ENCODE data around the gene SIX3.

Gene SIX3

DNA sequence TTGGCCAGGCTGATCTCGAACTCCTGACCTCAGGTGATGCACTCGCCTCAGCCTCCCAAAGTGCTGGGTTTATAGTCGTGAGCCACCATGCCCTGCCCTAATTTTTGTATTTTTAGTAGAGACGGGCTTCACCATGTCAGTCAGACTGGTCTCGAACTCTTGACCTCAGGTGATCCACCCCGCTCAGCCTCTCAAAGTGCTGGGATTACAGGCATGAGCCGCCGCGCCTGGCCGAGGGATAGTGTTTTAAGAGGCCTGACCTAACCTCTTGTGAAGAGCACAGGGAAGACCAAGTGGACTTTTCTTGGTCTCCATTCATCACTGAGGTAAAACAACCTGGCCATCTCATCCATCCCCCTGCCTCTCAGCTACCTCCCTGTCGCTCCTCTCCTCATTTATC, 38.1 kb downstream of the SIX3 start:
- TF ChIP-seq ZBTB7A (IDR thresholded peaks at IDR 0.05; ENCODE audit: low read depth) = no peak
- TF ChIP-seq CREB1 (IDR thresholded peaks at IDR 0.05; ENCODE audit: low read depth) = no peak
- TF ChIP-seq TEAD4 (IDR thresholded peaks at IDR 0.05) = no peak
- no peak for TF ChIP-seq FOXM1 (IDR thresholded peaks at IDR 0.05; ENCODE audit: borderline replicate concordance, low read depth)
- TF ChIP-seq EGR1 (IDR thresholded peaks at IDR 0.05) = no peak
- TF ChIP-seq, protein P1, sequence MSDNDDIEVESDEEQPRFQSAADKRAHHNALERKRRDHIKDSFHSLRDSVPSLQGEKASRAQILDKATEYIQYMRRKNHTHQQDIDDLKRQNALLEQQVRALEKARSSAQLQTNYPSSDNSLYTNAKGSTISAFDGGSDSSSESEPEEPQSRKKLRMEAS (IDR thresholded peaks at IDR 0.05) = no peak

DNA sequence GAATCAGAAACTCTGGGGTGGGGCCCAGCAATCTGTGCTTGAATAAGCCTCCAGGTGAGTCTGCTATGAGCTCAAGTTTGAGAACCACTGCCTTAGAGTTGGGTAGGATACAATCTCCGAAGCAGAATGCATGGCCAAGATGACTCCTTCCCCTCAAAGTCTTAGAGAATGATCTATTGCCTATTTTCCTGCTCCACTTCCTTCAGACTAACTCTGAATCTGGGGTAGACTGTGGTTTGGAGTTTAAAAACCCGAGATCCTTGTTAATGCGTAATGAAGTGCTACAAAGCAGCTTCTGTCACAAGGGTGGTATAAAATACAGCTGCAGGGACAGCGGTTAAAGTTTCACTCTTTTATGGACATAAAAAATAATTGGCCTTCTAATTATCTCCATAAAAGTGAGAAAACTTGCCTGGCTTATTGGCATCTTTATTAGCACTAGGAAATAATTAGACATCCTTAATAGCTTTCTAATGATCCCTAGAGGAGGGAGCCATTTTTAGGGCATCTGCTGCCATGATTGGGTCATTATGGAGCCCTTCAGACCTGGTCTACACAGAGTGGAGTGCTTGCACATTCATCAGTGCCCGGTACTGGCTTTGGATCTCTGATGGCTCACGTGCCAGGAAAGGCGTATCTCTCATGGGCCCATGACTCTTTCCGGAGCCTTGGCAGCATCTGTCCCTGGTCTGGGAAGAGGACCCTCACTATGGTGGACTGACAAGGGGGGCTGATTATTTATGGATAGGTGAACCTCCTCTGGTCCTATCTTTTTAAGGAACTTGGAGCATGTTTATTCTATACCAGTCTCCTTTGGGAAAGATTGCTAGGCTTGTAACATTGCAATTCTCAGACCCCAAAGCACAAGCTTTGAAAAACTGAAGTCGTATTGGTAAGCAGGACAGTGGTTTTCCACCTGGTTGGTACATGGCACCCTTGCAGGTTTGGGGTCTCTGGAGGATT, 39.5 kb downstream of the SIX3 start:
- TF ChIP-seq YY1 (IDR thresholded peaks at IDR 0.05; ENCODE audit: low read depth) (no peak), EGR1 (IDR thresholded peaks at IDR 0.05) (no peak), TAF1 (IDR thresholded peaks at IDR 0.05; ENCODE audit: low read depth) (no peak), ZBTB7A (IDR thresholded peaks at IDR 0.05; ENCODE audit: low read depth) (no peak), EP300 (IDR thresholded peaks at IDR 0.05; ENCODE audit: borderline replicate concordance) (no peak)
- TF ChIP-seq, protein P2, sequence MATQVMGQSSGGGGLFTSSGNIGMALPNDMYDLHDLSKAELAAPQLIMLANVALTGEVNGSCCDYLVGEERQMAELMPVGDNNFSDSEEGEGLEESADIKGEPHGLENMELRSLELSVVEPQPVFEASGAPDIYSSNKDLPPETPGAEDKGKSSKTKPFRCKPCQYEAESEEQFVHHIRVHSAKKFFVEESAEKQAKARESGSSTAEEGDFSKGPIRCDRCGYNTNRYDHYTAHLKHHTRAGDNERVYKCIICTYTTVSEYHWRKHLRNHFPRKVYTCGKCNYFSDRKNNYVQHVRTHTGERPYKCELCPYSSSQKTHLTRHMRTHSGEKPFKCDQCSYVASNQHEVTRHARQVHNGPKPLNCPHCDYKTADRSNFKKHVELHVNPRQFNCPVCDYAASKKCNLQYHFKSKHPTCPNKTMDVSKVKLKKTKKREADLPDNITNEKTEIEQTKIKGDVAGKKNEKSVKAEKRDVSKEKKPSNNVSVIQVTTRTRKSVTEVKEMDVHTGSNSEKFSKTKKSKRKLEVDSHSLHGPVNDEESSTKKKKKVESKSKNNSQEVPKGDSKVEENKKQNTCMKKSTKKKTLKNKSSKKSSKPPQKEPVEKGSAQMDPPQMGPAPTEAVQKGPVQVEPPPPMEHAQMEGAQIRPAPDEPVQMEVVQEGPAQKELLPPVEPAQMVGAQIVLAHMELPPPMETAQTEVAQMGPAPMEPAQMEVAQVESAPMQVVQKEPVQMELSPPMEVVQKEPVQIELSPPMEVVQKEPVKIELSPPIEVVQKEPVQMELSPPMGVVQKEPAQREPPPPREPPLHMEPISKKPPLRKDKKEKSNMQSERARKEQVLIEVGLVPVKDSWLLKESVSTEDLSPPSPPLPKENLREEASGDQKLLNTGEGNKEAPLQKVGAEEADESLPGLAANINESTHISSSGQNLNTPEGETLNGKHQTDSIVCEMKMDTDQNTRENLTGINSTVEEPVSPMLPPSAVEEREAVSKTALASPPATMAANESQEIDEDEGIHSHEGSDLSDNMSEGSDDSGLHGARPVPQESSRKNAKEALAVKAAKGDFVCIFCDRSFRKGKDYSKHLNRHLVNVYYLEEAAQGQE (IDR thresholded peaks at IDR 0.05; ENCODE audit: low read depth) = no peak
- TF ChIP-seq, protein P3, sequence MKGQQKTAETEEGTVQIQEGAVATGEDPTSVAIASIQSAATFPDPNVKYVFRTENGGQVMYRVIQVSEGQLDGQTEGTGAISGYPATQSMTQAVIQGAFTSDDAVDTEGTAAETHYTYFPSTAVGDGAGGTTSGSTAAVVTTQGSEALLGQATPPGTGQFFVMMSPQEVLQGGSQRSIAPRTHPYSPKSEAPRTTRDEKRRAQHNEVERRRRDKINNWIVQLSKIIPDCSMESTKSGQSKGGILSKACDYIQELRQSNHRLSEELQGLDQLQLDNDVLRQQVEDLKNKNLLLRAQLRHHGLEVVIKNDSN (IDR thresholded peaks at IDR 0.05) = no peak
- TF ChIP-seq, protein P1 (IDR thresholded peaks at IDR 0.05) = no peak

DNA sequence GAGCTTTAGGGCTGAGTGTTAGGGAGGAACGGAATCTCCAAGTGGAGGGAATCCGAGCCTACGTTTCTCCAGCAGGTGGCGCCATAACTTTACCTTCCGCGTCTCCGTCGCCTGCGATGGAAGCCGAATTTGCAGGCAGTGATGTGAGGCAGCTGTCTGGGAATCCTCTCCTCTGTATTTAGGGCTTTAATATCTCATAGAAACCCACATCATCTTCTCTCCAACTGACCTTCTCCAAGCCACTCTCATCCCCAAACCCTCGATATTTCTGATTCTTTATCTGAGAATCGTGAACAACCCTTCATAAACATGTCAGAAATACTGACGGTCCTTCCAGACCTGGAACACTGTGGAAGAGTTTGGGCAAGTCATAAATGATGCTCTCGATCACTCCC, 40.2 kb downstream of the SIX3 start:
- TF ChIP-seq RAD21 (IDR thresholded peaks at IDR 0.05; ENCODE audit: low read depth) (peak; percentile 97), EP300 (IDR thresholded peaks at IDR 0.05; ENCODE audit: borderline replicate concordance) (no peak)

DNA sequence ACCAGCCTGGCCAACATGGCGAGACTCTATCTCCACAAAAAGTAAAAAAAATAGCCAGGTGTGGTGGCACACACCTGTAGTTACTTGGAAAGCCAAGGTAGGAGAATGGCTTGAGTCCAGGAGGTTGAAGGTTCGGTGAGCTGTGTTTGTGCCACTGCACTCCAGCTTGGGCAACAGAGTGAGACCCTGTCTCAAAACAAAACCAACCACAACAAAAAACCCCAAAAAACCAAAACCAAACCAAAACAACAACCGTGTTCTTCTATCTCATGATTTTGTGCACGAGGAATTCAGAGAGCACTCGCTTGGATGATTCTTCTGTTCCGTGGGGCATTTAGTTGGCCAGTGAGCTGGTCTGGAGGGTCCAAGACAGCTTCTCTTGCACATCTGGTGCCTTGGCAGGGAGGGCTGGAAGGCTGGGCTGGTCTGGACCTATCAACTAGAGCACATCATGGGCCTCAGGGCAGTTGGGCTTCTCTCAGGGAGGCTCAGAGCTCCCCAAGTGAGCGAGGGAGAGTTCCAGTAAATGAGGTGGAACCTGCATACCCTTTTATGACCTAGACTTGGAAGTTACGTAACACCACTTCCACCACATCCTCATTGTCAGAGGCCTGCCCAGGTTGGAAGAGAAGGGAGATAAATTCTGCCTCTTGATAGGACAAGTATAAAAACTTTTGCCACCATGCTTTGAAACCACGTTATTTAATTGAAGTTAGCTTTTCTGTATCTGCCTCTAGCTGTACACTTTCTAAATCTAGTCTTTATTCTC, 42.5 kb downstream of the SIX3 start:
- TF ChIP-seq TAF1 (IDR thresholded peaks at IDR 0.05; ENCODE audit: low read depth) = no peak
- no peak for TF ChIP-seq ZBTB7A (IDR thresholded peaks at IDR 0.05; ENCODE audit: low read depth)

DNA sequence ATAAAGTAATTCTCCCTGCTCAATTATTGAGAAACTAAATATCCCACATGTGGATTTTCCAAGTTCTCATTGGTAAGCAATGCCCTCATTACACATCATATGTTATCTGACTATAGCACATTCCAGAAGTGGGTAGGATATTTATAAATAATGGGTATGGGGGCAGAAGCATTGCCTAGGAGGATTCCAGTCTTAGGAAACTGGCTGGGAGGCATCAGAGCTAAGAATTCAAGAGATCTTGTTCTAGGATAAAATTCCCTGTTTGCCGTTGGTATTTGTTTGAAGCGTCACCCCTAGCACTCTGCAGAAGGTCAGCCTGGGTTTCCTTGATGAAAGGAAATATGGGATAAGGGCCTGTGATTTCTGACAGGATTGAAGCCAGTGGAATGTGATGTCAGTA, 47.7 kb downstream of the SIX3 start:
- TF ChIP-seq FOXM1 (IDR thresholded peaks at IDR 0.05; ENCODE audit: borderline replicate concordance, low read depth) = no peak
- no peak for TF ChIP-seq CEBPB (IDR thresholded peaks at IDR 0.05)
- TF ChIP-seq, protein P1 (IDR thresholded peaks at IDR 0.05) = no peak
- TF ChIP-seq TAF1 (IDR thresholded peaks at IDR 0.05; ENCODE audit: low read depth) = no peak
- no peak for TF ChIP-seq ZBTB7A (IDR thresholded peaks at IDR 0.05; ENCODE audit: low read depth)
- TF ChIP-seq NFIC (IDR thresholded peaks at IDR 0.05) = no peak
- no peak for TF ChIP-seq RAD21 (IDR thresholded peaks at IDR 0.05; ENCODE audit: low read depth)
- TF ChIP-seq EP300 (IDR thresholded peaks at IDR 0.05; ENCODE audit: borderline replicate concordance) = no peak
- TF ChIP-seq, protein P2 (IDR thresholded peaks at IDR 0.05; ENCODE audit: low read depth) = no peak
- no peak for TF ChIP-seq TCF12 (IDR thresholded peaks at IDR 0.05; ENCODE audit: low read depth)
- TF ChIP-seq YY1 (IDR thresholded peaks at IDR 0.05; ENCODE audit: low read depth) = no peak
- TF ChIP-seq CREB1 (IDR thresholded peaks at IDR 0.05; ENCODE audit: low read depth) = no peak
- TF ChIP-seq, protein P3 (IDR thresholded peaks at IDR 0.05) = no peak
- no peak for TF ChIP-seq TEAD4 (IDR thresholded peaks at IDR 0.05)
- TF ChIP-seq EGR1 (IDR thresholded peaks at IDR 0.05) = no peak

DNA sequence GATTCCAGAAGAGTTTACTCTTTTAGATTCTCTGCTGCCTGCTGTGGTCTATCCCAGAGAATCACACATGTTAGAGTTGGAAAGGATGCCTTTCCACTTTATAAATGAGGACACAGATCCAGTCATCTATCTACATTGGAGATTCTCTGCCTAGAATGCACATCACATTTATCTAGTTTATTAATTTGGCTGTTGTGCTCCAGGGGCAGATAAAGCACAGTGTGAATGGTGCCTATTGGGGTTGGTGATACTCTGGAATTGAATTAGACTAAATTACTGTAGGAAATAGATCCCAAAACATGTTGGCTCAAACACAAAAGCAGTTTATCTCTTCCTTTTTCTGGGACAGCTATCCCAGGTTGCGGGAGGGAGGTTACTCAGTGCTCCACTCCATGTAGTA, 52.9 kb downstream of the SIX3 start:
- TF ChIP-seq ZBTB7A (IDR thresholded peaks at IDR 0.05; ENCODE audit: low read depth) (no peak), TEAD4 (IDR thresholded peaks at IDR 0.05) (no peak), RAD21 (IDR thresholded peaks at IDR 0.05; ENCODE audit: low read depth) (no peak), NFIC (IDR thresholded peaks at IDR 0.05) (no peak), FOXM1 (IDR thresholded peaks at IDR 0.05; ENCODE audit: borderline replicate concordance, low read depth) (no peak), TAF1 (IDR thresholded peaks at IDR 0.05; ENCODE audit: low read depth) (no peak), YY1 (IDR thresholded peaks at IDR 0.05; ENCODE audit: low read depth) (no peak), EGR1 (IDR thresholded peaks at IDR 0.05) (no peak), CREB1 (IDR thresholded peaks at IDR 0.05; ENCODE audit: low read depth) (no peak), TCF12 (IDR thresholded peaks at IDR 0.05; ENCODE audit: low read depth) (no peak), EP300 (IDR thresholded peaks at IDR 0.05; ENCODE audit: borderline replicate concordance) (no peak), CEBPB (IDR thresholded peaks at IDR 0.05) (no peak)
- TF ChIP-seq, protein P3 (IDR thresholded peaks at IDR 0.05) = no peak
- TF ChIP-seq, protein P2 (IDR thresholded peaks at IDR 0.05; ENCODE audit: low read depth) = no peak
- TF ChIP-seq, protein P1 (IDR thresholded peaks at IDR 0.05) = no peak
